ENCODE measurements around the gene FAM83G. TPM values are rescaled to one million over a fixed set of nuclear protein-coding genes. Genes with fewer than 3 reads are reported as not detected.

The FAM83G gene
- total RNA-seq, 2 experiments from 2014 or later, result 2.9 to 3.0 TPM

DNA sequence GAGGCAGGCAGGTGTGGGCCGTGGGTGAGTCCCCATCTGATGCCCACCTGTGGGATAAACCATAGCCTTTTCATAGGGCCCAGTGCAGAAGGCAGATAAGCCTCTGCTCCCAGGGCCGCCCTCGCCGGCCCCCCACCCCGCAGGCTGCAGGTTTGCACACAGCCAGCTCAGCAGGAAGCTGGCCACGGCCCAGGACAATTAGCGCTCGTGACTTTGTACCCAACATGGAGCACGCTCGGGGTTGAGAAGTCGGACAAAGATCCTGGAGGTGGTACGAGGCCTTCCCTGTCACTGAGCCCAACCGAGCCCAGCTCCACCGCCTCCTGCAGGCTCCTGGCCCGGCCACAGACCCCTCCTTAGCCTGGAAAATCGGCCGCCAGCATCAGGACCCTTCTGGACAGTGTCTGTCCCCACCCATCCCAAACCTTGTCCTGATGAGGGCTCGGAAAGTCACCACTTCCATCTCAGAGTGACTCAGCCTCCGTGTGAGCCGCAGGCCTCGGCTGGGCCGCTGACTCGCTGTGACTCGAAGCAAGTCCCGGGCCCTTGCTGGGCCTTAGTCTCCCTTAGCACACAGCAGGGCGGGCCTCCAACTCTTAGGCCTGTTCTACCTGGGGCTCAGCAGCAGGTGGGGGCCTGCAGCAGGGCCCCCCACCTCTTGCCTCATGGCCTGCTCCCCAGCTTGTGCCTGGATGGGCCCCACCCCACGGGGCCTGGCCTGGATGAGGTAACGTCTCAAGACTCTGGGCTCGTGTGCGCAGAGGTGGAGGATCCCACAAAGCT is 22.7 kb downstream of the FAM83G start:
- no peak for ATAC-seq (ENCODE audit: poor library complexity)

GRCh38 chr17:18981335-18981641 is 23.3 kb downstream of the FAM83G start:
- Histone ChIP-seq H3K9me3 (ENCODE audit: control insufficient read depth in 1 of 2, insufficient read depth in 1 of 2, low read length in 2 of 2) (no peaks in the 10 kb centered on the region), H3K27ac (ENCODE audit: low read depth in 1 of 2, low read length in 2 of 2) (no peak overlapping the region), H3K36me3 (ENCODE audit: insufficient read depth, low read length) (peaks cover 34% of the 10 kb centered on the region), H3K27me3 (ENCODE audit: control insufficient read depth in 1 of 2, insufficient read depth in 2 of 2, low read length in 2 of 2) (no peaks in the 10 kb centered on the region), H3K4me3 (ENCODE audit: low read length) (no peak overlapping the region), H3K4me1 (ENCODE audit: insufficient read depth, low read length) (no peaks in the 10 kb centered on the region)
- H3K4me1 Mint-ChIP-seq (ENCODE audit: low read depth), result no peaks in the 10 kb centered on the region
- ChIA-PET CTCF (no interaction called here), POLR2A (no interaction called here)
- intact Hi-C loops (cut with DNase I, micrococcal nuclease), result no loop called here
- H3K9me3 Mint-ChIP-seq, result no peaks in the 10 kb centered on the region
- DNase-seq (no peak), ATAC-seq (ENCODE audit: poor library complexity) (no peak)
- H3K36me3 Mint-ChIP-seq (ENCODE audit: low read depth), result peaks cover 22% of the 10 kb centered on the region
- H3K4me3 Mint-ChIP-seq, result no peak overlapping the region
- H3K27ac Mint-ChIP-seq, result no peak overlapping the region
- TF ChIP-seq, protein P1, sequence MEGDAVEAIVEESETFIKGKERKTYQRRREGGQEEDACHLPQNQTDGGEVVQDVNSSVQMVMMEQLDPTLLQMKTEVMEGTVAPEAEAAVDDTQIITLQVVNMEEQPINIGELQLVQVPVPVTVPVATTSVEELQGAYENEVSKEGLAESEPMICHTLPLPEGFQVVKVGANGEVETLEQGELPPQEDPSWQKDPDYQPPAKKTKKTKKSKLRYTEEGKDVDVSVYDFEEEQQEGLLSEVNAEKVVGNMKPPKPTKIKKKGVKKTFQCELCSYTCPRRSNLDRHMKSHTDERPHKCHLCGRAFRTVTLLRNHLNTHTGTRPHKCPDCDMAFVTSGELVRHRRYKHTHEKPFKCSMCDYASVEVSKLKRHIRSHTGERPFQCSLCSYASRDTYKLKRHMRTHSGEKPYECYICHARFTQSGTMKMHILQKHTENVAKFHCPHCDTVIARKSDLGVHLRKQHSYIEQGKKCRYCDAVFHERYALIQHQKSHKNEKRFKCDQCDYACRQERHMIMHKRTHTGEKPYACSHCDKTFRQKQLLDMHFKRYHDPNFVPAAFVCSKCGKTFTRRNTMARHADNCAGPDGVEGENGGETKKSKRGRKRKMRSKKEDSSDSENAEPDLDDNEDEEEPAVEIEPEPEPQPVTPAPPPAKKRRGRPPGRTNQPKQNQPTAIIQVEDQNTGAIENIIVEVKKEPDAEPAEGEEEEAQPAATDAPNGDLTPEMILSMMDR (IDR thresholded peaks at IDR 0.05), result no peak
- no peaks in the 10 kb centered on the region for H3K27me3 Mint-ChIP-seq

More for the DNA sequence above, 22.7 kb downstream of the FAM83G start:
- POLR2A ChIA-PET, result no interaction called here
- CTCF ChIA-PET, result no interaction called here
- Mint-ChIP-seq H3K36me3 (ENCODE audit: low read depth) (peaks cover 20% of the 10 kb centered on the region), H3K9me3 (no peaks in the 10 kb centered on the region), H3K4me1 (ENCODE audit: low read depth) (no peaks in the 10 kb centered on the region), H3K27me3 (no peaks in the 10 kb centered on the region), H3K4me3 (no peak overlapping the region), H3K27ac (no peak overlapping the region)
- Histone ChIP-seq H3K4me3 (ENCODE audit: low read length) (no peak overlapping the region), H3K27me3 (ENCODE audit: control insufficient read depth in 1 of 2, insufficient read depth in 2 of 2, low read length in 2 of 2) (no peaks in the 10 kb centered on the region), H3K9me3 (ENCODE audit: control insufficient read depth in 1 of 2, insufficient read depth in 1 of 2, low read length in 2 of 2) (no peaks in the 10 kb centered on the region), H3K36me3 (ENCODE audit: insufficient read depth, low read length) (peaks cover 37% of the 10 kb centered on the region), H3K4me1 (ENCODE audit: insufficient read depth, low read length) (no peaks in the 10 kb centered on the region), H3K27ac (ENCODE audit: low read depth in 1 of 2, low read length in 2 of 2) (no peak overlapping the region)
- DNase-seq, result no peak
- TF ChIP-seq, protein P1 (IDR thresholded peaks at IDR 0.05), result no peak
- intact Hi-C loops (cut with DNase I, micrococcal nuclease), result no loop called here

- no peak overlapping the region for H3K27ac Mint-ChIP-seq
- no peak overlapping the region for H3K27ac ChIP-seq (ENCODE audit: low read depth in 1 of 2, low read length in 2 of 2)
- TF ChIP-seq, protein P1 (IDR thresholded peaks at IDR 0.05), result no peak
- intact Hi-C loops (cut with DNase I, micrococcal nuclease), result no loop called here
- H3K4me3 ChIP-seq (ENCODE audit: low read length), result no peak overlapping the region
- no peaks in the 10 kb centered on the region for H3K27me3 Mint-ChIP-seq
- ATAC-seq (ENCODE audit: poor library complexity) (no peak), DNase-seq (no peak)
- peaks cover 30% of the 10 kb centered on the region for H3K36me3 ChIP-seq (ENCODE audit: insufficient read depth, low read length)
- H3K9me3 Mint-ChIP-seq, result no peaks in the 10 kb centered on the region
- no peaks in the 10 kb centered on the region for H3K9me3 ChIP-seq (ENCODE audit: control insufficient read depth in 1 of 2, insufficient read depth in 1 of 2, low read length in 2 of 2)
- no peaks in the 10 kb centered on the region for H3K4me1 ChIP-seq (ENCODE audit: insufficient read depth, low read length)
- no peaks in the 10 kb centered on the region for H3K27me3 ChIP-seq (ENCODE audit: control insufficient read depth in 1 of 2, insufficient read depth in 2 of 2, low read length in 2 of 2)
- H3K4me3 Mint-ChIP-seq, result no peak overlapping the region
- ChIA-PET CTCF (interaction anchor here (1.6 kb wide), 1 partner anchor 20 kb away, joined by 4 read pairs; no protein-coding TSS in a partner anchor), POLR2A (no interaction called here)
- H3K4me1 Mint-ChIP-seq (ENCODE audit: low read depth), result no peaks in the 10 kb centered on the region
- H3K36me3 Mint-ChIP-seq (ENCODE audit: low read depth), result peaks cover 17% of the 10 kb centered on the region
These were observed 23.8 kb downstream of the FAM83G start for GRCh38 chr17:18980682-18981334.
